ENCODE results near the gene HACD2. TPM values are rescaled to one million over a fixed set of nuclear protein-coding genes. Genes with fewer than 3 reads are reported as not detected.

HACD2 gene
- total RNA-seq, 1 experiment from 2014 or later = 97.7 TPM

DNA sequence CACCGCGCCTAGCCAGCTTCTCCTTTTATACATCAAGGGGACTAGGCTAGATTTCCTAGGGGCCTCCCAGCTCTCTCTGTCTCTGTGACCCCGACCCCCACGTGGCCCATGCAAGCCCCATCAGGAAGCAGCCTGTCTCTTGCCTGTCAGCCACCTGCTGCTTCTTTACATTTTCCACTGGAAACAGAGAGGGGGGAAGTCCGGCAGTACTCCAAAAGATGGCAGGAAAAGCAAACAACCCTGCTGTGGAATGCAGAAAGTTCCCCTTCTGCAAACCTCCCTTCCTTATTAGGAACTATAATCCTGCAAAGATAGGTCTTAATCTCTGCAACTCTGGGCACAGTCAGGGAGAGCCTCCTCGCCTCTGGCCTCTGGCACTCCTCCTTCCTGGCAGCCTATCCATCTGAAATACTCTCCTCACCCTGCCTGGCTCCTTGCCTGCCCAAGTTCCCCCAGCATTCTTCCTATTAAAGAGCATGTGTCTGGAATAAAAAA lies 47.4 kb upstream of the HACD2 start:
- no TSS peak for BruUV-seq (replicated peaks)
- CTCF ChIA-PET = interaction anchor here (0.7 to 2.5 kb wide), 3 partner anchors 10 to 1068 kb away, joined by 3 to 13 read pairs (median 13); no protein-coding TSS in a partner anchor
- H3K4me1 Mint-ChIP-seq (ENCODE audit: insufficient read depth, unreplicated experiment) = peaks cover 6% of the 10 kb centered on the region
- peaks cover 33% of the 10 kb centered on the region for H3K36me3 Mint-ChIP-seq (ENCODE audit: insufficient read depth, unreplicated experiment)
- POLR2A ChIA-PET = interaction anchor here (1.1 kb wide), 1 partner anchor 9 kb away, joined by 6 read pairs; no protein-coding TSS in a partner anchor
- no peaks in the 10 kb centered on the region for H3K27me3 Mint-ChIP-seq (ENCODE audit: insufficient read depth, unreplicated experiment)
- H3K9me3 Mint-ChIP-seq (ENCODE audit: unreplicated experiment) = no peaks in the 10 kb centered on the region
- no peak for TF ChIP-seq CTCF (IDR thresholded peaks at IDR 0.05; ENCODE audit: unreplicated experiment)
- H3K27ac Mint-ChIP-seq (ENCODE audit: low read depth, unreplicated experiment) = no peak overlapping the region
- DNase-seq (ENCODE audit: unreplicated experiment) = no peak
- intact Hi-C loops (cut with micrococcal nuclease) = no loop called here
- H3K4me3 Mint-ChIP-seq (ENCODE audit: unreplicated experiment) = no peak overlapping the region

DNA sequence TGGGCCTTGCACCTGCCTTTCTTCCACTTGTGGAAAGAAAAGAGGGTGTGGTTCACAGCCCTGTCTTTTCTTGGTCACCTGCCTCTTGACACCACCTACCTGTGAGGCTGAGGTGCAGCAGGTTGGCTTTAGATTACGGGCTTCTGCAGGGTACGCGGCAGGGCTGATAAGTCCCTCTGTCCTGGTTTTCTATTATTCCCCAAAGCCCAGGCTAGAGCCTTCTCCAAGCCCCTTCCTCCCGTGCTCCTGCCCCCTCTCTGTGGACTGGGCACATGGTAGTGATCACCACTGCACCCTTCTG lies 44.8 kb upstream of the HACD2 start:
- no peaks in the 10 kb centered on the region for H3K9me3 Mint-ChIP-seq (ENCODE audit: unreplicated experiment)

DNA sequence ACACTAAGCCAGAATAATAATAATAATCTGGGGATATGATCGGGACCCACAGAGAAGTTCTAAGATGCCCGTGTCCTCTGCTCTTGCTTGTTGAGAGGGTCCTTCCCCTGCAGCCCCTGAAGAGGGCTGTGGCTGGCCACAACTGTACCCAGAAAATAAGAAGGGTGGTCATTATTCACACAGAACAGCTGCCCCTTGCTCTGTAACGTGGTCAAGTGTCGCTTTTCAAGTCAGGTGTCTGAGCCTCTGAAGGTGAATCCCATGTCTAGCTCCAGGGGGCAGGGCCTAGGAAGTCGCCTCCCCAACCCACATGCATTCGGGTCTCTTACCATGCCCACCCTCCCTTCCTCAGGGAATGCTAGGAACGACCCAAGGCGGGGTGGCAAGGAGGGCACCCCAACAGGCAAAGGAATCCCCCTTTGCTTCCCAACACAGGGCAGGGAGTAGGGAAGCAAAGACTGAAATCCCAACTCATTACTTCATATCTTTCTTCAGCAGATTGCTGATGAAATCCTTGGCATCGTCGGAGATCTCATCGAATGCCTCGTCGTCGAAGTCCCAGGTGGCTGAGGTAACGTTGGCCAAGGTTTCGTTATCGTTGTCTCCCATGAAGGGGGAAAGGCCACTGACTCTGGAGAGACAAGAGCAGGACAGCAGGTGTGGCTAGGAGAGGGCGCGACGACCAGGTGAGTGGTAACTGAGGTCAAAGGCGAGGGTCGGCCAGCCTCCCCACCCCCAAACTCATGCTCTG lies 44.3 kb upstream of the HACD2 start:
- ChIA-PET POLR2A (interaction anchor here (1.2 kb wide), 1 partner anchor 10 kb away, joined by 3 read pairs; no protein-coding TSS in a partner anchor), CTCF (interaction anchor here (0.6 to 1.7 kb wide), 4 partner anchors 14 to 1680 kb away, joined by 3 to 7 read pairs (median 4); no protein-coding TSS in a partner anchor)
- intact Hi-C loops (cut with micrococcal nuclease) = no loop called here
- peaks cover 14% of the 10 kb centered on the region for H3K4me1 Mint-ChIP-seq (ENCODE audit: insufficient read depth, unreplicated experiment)
- DNase-seq (ENCODE audit: unreplicated experiment) = no peak
- no peaks in the 10 kb centered on the region for H3K27me3 Mint-ChIP-seq (ENCODE audit: insufficient read depth, unreplicated experiment)
- no peak overlapping the region for H3K4me3 Mint-ChIP-seq (ENCODE audit: unreplicated experiment)
- H3K27ac Mint-ChIP-seq (ENCODE audit: low read depth, unreplicated experiment) = no peak overlapping the region
- no peak for TF ChIP-seq CTCF (IDR thresholded peaks at IDR 0.05; ENCODE audit: unreplicated experiment)
- H3K9me3 Mint-ChIP-seq (ENCODE audit: unreplicated experiment) = no peaks in the 10 kb centered on the region
- H3K36me3 Mint-ChIP-seq (ENCODE audit: insufficient read depth, unreplicated experiment) = peaks cover 25% of the 10 kb centered on the region
- BruUV-seq (replicated peaks) = no TSS peak

More for the DNA sequence above, 44.8 kb upstream of the HACD2 start:
- POLR2A ChIA-PET = interaction anchor here (1.2 kb wide), 1 partner anchor 11 kb away, joined by 3 read pairs; no protein-coding TSS in a partner anchor
- no peak for DNase-seq (ENCODE audit: unreplicated experiment)
- no peak overlapping the region for H3K4me3 Mint-ChIP-seq (ENCODE audit: unreplicated experiment)
- H3K36me3 Mint-ChIP-seq (ENCODE audit: insufficient read depth, unreplicated experiment) = peaks cover 25% of the 10 kb centered on the region
- no TSS peak for BruUV-seq (replicated peaks)
- no peak overlapping the region for H3K27ac Mint-ChIP-seq (ENCODE audit: low read depth, unreplicated experiment)
- CTCF ChIA-PET = interaction anchor here (0.6 to 0.7 kb wide), 2 partner anchors 13 to 1680 kb away, joined by 3 to 4 read pairs; no protein-coding TSS in a partner anchor
- peaks cover 9% of the 10 kb centered on the region for H3K4me1 Mint-ChIP-seq (ENCODE audit: insufficient read depth, unreplicated experiment)
- intact Hi-C loops (cut with micrococcal nuclease) = no loop called here
- no peak for TF ChIP-seq CTCF (IDR thresholded peaks at IDR 0.05; ENCODE audit: unreplicated experiment)
- no peaks in the 10 kb centered on the region for H3K27me3 Mint-ChIP-seq (ENCODE audit: insufficient read depth, unreplicated experiment)

All from MCF 10A (cell line).